GM18868 (cell line): ENCODE results near the gene SCYL1.
"Not testable (repeated sequence)": the region's sequence is repeated elsewhere in the genome, so short reads cannot be mapped to it uniquely, and the experiment has no call there.

Experiments
- ATAC-seq: cut with Tn5 transposase; IDR thresholded peaks from one replicate; pipeline ENCODE4 v1.9.1; 2021; ENCODE audit warnings: mild to moderate bottlenecking, moderate library complexity; ENCODE audit not compliant: unreplicated experiment

SCYL1 gene

GRCh38 chr11:65504674-65505465 is 20.0 kb upstream of the SCYL1 start:
- no peak for ATAC-seq

- ATAC-seq, result no peak
Observed at GRCh38 chr11:65505466-65506289, 19.2 kb upstream of the SCYL1 start.

- ATAC-seq, result no peak
Observed at GRCh38 chr11:65506290-65506771, 18.6 kb upstream of the SCYL1 start.

- peak; percentile 42 for ATAC-seq
Observed at GRCh38 chr11:65506772-65507505, 17.9 kb upstream of the SCYL1 start.

GRCh38 chr11:65512311-65512710 is 12.6 kb upstream of the SCYL1 start:
- ATAC-seq, result not testable (repeated sequence)

- no peak for ATAC-seq
Observed at GRCh38 chr11:65516135-65516968, 8.5 kb upstream of the SCYL1 start.

GRCh38 chr11:65518941-65519549 is 5.8 kb upstream of the SCYL1 start:
- not testable (repeated sequence) for ATAC-seq

GRCh38 chr11:65521777-65522521 is 2.9 kb upstream of the SCYL1 start:
- ATAC-seq, result not testable (repeated sequence)

GRCh38 chr11:65522718-65523630 is 1.9 kb upstream of the SCYL1 start:
- not testable (repeated sequence) for ATAC-seq

GRCh38 chr11:65523631-65523968 is 1.3 kb upstream of the SCYL1 start:
- not testable (repeated sequence) for ATAC-seq

- no peak for ATAC-seq
Observed at GRCh38 chr11:65524014-65524740, 706 bp upstream of the SCYL1 start.

GRCh38 chr11:65525546-65526480 is 930 bp downstream of the SCYL1 start:
- ATAC-seq, result no peak

- no peak for ATAC-seq
Observed at GRCh38 chr11:65526744-65527143, 1.9 kb downstream of the SCYL1 start.

- no peak for ATAC-seq
Observed at GRCh38 chr11:65528819-65529350, 4.0 kb downstream of the SCYL1 start.

- no peak for ATAC-seq
Observed at GRCh38 chr11:65529475-65530156, 4.7 kb downstream of the SCYL1 start.

- ATAC-seq, result no peak
Observed at GRCh38 chr11:65530157-65530496, 5.2 kb downstream of the SCYL1 start.
